GM12801 (cell line): Measurements from ENCODE around the gene PODN.

ENCODE experiments used
- CTCF ChIP-seq: IDR thresholded peaks from one replicate; pipeline ENCODE4 v1.5.1; 2011; ENCODE audit warnings: control low read depth; ENCODE audit not compliant: insufficient read length; ENCODE audit errors: extremely low read depth

The PODN gene

GRCh38 chr1:53076165-53076564 lies 14.2 kb downstream of the PODN start:
- TF ChIP-seq CTCF, result no peak

- TF ChIP-seq CTCF, result no peak
These were observed 14.9 kb downstream of the PODN start for GRCh38 chr1:53076721-53077598.

- no peak for TF ChIP-seq CTCF
These were observed 15.6 kb downstream of the PODN start for GRCh38 chr1:53077599-53077965.

- TF ChIP-seq CTCF, result no peak
These were observed 16.5 kb downstream of the PODN start for GRCh38 chr1:53078333-53079101.

- no peak for TF ChIP-seq CTCF
These were observed 17.2 kb downstream of the PODN start for GRCh38 chr1:53079251-53079650.

GRCh38 chr1:53080041-53080440 lies 18.0 kb downstream of the PODN start:
- no peak for TF ChIP-seq CTCF

GRCh38 chr1:53080769-53081168 lies 18.8 kb downstream of the PODN start:
- no peak for TF ChIP-seq CTCF
